Glutamatergic neuron (in vitro differentiated cells): ENCODE data around the gene VSIG8. TPM values are rescaled to one million over a fixed set of nuclear protein-coding genes. Genes with fewer than 3 reads are reported as not detected.
A peak's percentile ranks its signal among the peaks of the same experiment; 100 is the strongest.
"Not testable (repeated sequence)": the region's sequence is repeated elsewhere in the genome, so short reads cannot be mapped to it uniquely, and the experiment has no call there.

Experiments used
- DNase-seq: peaks from one replicate; pipeline ENCODE4 v3.0.0; 2022
- H3K27ac Mint-ChIP-seq: one replicate; pipeline ENCODE4 v1.8.0; 2020; ENCODE audit warnings: mild to moderate bottlenecking, mixed read lengths, inconsistent platforms; ENCODE audit not compliant: unreplicated experiment
- H3K27me3 Mint-ChIP-seq: one replicate; pipeline ENCODE4 v1.8.0; 2020; ENCODE audit warnings: mild to moderate bottlenecking, moderate library complexity, mixed read lengths, inconsistent platforms; ENCODE audit not compliant: unreplicated experiment
- H3K36me3 Mint-ChIP-seq: one replicate; pipeline ENCODE4 v1.8.0; 2020; ENCODE audit warnings: mild to moderate bottlenecking, mixed read lengths, inconsistent platforms; ENCODE audit not compliant: unreplicated experiment
- H3K4me1 Mint-ChIP-seq: one replicate; pipeline ENCODE4 v1.8.0; 2020; ENCODE audit warnings: mild to moderate bottlenecking, low read depth, mixed read lengths, inconsistent platforms; ENCODE audit not compliant: unreplicated experiment
- H3K4me3 Mint-ChIP-seq: one replicate; pipeline ENCODE4 v1.8.0; 2020; ENCODE audit warnings: mild to moderate bottlenecking, mixed read lengths, inconsistent platforms; ENCODE audit not compliant: unreplicated experiment
- H3K9me3 Mint-ChIP-seq: one replicate; pipeline ENCODE4 v1.8.0; 2020; ENCODE audit warnings: mild to moderate bottlenecking, moderate library complexity, mixed read lengths, inconsistent platforms; ENCODE audit not compliant: unreplicated experiment
- CTCF ChIP-seq: fragments of 200-600 bp; sonication (generic); IDR thresholded peaks from one replicate; pipeline ENCODE4 v1.5.0; 2021; ENCODE audit not compliant: partially characterized antibody, unreplicated experiment
- total RNA-seq: library from RNA; stranded (reverse); fragmentation: NEBNext Ultra II Directional; extraction: Animal tissue kit (Norgen Biotek cat#: 25700); gene quantifications from one replicate; pipeline ENCODE4 v1.2.1, GENCODE V29; 2021; ENCODE audit not compliant: unreplicated experiment

The VSIG8 gene
- total RNA-seq, 1 donor from 2014 or later = not detected

GRCh38 chr1:159902541-159902940 lies 40.1 kb upstream of the VSIG8 start:
- peaks cover 2% of the 10 kb centered on the region for H3K9me3 Mint-ChIP-seq
- no peak overlapping the region for H3K4me3 Mint-ChIP-seq
- TF ChIP-seq CTCF = no peak
- H3K36me3 Mint-ChIP-seq = peaks cover 8% of the 10 kb centered on the region
- no peak overlapping the region for H3K27ac Mint-ChIP-seq
- no peaks in the 10 kb centered on the region for H3K4me1 Mint-ChIP-seq
- DNase-seq = no peak
- H3K27me3 Mint-ChIP-seq = no peaks in the 10 kb centered on the region

GRCh38 chr1:159900755-159901360 lies 38.4 kb upstream of the VSIG8 start:
- no peak overlapping the region for H3K27ac Mint-ChIP-seq
- H3K4me1 Mint-ChIP-seq = no peaks in the 10 kb centered on the region
- H3K4me3 Mint-ChIP-seq = no peak overlapping the region
- H3K36me3 Mint-ChIP-seq = peaks cover 8% of the 10 kb centered on the region
- no peak for DNase-seq
- peaks cover 2% of the 10 kb centered on the region for H3K9me3 Mint-ChIP-seq
- H3K27me3 Mint-ChIP-seq = no peaks in the 10 kb centered on the region
- TF ChIP-seq CTCF = no peak

- no peak within 1 kb of the TSS for H3K4me3 Mint-ChIP-seq
- H3K27ac Mint-ChIP-seq = no peak within 1 kb of the TSS
- peaks cover 8% of the 10 kb centered on the region for H3K36me3 Mint-ChIP-seq
- peak; percentile 80 for DNase-seq
- no peak for TF ChIP-seq CTCF
- H3K4me1 Mint-ChIP-seq = no peaks in the 10 kb centered on the region
- peaks cover 2% of the 10 kb centered on the region for H3K9me3 Mint-ChIP-seq
- H3K27me3 Mint-ChIP-seq = no peaks in the 10 kb centered on the region
Measured at GRCh38 chr1:159900086-159900680, 37.7 kb upstream of the VSIG8 start, which contains the start of gene CFAP45. TSS of gene CFAP45 (minus strand) at chr1:159900165. CDS start at chr1:159900098, 67 bp downstream.

- H3K27ac Mint-ChIP-seq, H3K27me3 Mint-ChIP-seq: not testable (repeated sequence)
Measured at GRCh38 chr1:159899634-159900033, 37.2 kb upstream of the VSIG8 start.

GRCh38 chr1:159898527-159898926 lies 36.1 kb upstream of the VSIG8 start:
- Mint-ChIP-seq H3K4me1 (no peaks in the 10 kb centered on the region), H3K4me3 (no peak overlapping the region), H3K27ac (no peak overlapping the region), H3K36me3 (peaks cover 3% of the 10 kb centered on the region), H3K9me3 (peaks cover 1% of the 10 kb centered on the region), H3K27me3 (no peaks in the 10 kb centered on the region)
- no peak for DNase-seq
- TF ChIP-seq CTCF = no peak

More at GRCh38 chr1:159899634-159900033, 37.2 kb upstream of the VSIG8 start:
- not testable (repeated sequence) for DNase-seq, H3K9me3 Mint-ChIP-seq, H3K4me3 Mint-ChIP-seq, H3K36me3 Mint-ChIP-seq, H3K4me1 Mint-ChIP-seq
